Measurements from ENCODE around the gene ABCC1. TPM values are rescaled to one million over a fixed set of nuclear protein-coding genes. Genes with fewer than 3 reads are reported as not detected.
"Not testable (repeated sequence)": the region's sequence is repeated elsewhere in the genome, so short reads cannot be mapped to it uniquely, and the experiment has no call there.

ABCC1 gene
- total RNA-seq, 1 donor from 2014 or later, result 47.9 TPM

DNA sequence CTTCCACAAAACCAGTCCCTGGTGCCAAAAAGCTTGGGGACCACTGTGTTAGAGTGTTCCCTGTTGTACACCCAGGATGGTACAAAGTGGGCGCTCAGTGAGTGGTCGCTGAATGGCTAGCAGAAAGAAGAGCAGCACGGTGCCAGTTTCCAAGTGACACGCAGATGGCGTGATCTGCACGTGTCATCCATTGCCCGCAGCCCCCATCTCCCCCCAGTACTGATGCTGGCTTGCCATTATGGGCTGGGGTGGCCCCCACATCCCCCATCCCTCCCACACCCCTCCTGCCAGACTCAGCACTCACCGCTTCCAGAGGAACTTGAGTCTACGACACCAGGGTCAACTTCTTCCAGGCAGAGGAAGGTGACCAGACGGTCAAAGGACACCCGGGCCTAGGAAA, 237.4 kb downstream of the ABCC1 start:
- no peak for DNase-seq (ENCODE audit: low spot score)
- Mint-ChIP-seq H3K9me3 (ENCODE audit: low read depth) (no peaks in the 10 kb centered on the region), H3K4me3 (ENCODE audit: unreplicated experiment) (no peak overlapping the region), H3K4me1 (ENCODE audit: low read depth) (no peaks in the 10 kb centered on the region), H3K27me3 (ENCODE audit: low read depth) (peaks cover 3% of the 10 kb centered on the region), H3K27ac (ENCODE audit: unreplicated experiment) (no peak overlapping the region), H3K36me3 (ENCODE audit: low read depth) (no peaks in the 10 kb centered on the region)
- TF ChIP-seq, protein P1, sequence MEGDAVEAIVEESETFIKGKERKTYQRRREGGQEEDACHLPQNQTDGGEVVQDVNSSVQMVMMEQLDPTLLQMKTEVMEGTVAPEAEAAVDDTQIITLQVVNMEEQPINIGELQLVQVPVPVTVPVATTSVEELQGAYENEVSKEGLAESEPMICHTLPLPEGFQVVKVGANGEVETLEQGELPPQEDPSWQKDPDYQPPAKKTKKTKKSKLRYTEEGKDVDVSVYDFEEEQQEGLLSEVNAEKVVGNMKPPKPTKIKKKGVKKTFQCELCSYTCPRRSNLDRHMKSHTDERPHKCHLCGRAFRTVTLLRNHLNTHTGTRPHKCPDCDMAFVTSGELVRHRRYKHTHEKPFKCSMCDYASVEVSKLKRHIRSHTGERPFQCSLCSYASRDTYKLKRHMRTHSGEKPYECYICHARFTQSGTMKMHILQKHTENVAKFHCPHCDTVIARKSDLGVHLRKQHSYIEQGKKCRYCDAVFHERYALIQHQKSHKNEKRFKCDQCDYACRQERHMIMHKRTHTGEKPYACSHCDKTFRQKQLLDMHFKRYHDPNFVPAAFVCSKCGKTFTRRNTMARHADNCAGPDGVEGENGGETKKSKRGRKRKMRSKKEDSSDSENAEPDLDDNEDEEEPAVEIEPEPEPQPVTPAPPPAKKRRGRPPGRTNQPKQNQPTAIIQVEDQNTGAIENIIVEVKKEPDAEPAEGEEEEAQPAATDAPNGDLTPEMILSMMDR (IDR thresholded peaks at IDR 0.05), result no peak

DNA sequence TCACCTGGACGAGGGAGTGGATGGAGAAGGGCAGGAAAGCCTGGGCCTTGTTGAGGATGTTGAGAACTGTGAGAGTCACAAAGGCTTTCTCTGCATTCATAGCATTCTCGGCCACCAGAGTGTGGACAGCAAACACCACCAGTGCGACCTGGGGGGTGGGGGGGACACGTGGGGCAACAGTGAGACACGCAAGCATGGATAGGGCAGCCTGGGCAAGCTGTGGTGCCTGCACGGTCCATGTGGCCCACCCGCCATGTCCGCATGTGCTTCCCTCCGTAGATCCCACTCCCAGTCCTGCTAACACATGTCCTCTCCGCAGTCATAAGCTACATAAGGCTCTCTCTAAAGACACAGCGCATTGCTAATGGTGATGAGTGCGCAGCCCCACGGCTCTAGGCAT, 239.4 kb downstream of the ABCC1 start:
- Mint-ChIP-seq H3K27ac (ENCODE audit: unreplicated experiment) (no peak overlapping the region), H3K4me1 (ENCODE audit: low read depth) (no peaks in the 10 kb centered on the region), H3K9me3 (ENCODE audit: low read depth) (no peaks in the 10 kb centered on the region), H3K27me3 (ENCODE audit: low read depth) (peaks cover 2% of the 10 kb centered on the region), H3K4me3 (ENCODE audit: unreplicated experiment) (no peak overlapping the region), H3K36me3 (ENCODE audit: low read depth) (no peaks in the 10 kb centered on the region)
- TF ChIP-seq, protein P1 (IDR thresholded peaks at IDR 0.05), result no peak
- DNase-seq (ENCODE audit: low spot score), result no peak

DNA sequence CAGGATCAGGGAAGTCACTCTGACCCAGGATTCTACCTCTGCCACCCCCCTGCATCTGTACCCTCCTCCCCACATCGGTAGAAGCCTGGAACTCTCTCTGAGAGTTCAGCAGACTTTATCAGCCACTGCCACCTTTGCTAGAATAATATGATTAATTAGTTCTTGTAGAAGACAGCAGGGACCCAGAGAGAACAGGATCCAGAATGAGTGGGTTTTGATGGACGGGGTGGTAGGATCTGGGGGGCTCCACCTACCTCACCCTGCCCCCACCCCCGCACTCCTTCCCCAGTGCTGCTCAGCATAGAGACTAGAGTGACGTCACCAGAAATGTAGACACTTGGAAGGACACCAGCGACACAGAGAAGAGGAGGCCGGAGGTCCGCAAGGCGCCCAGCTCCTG, 240.4 kb downstream of the ABCC1 start:
- DNase-seq (ENCODE audit: low spot score), result no peak
- Mint-ChIP-seq H3K9me3 (ENCODE audit: low read depth) (no peaks in the 10 kb centered on the region), H3K27ac (ENCODE audit: unreplicated experiment) (no peak overlapping the region), H3K4me3 (ENCODE audit: unreplicated experiment) (no peak overlapping the region), H3K36me3 (ENCODE audit: low read depth) (no peaks in the 10 kb centered on the region), H3K4me1 (ENCODE audit: low read depth) (peaks cover under 1% of the 10 kb centered on the region), H3K27me3 (ENCODE audit: low read depth) (no peaks in the 10 kb centered on the region)
- TF ChIP-seq, protein P1 (IDR thresholded peaks at IDR 0.05), result no peak

DNA sequence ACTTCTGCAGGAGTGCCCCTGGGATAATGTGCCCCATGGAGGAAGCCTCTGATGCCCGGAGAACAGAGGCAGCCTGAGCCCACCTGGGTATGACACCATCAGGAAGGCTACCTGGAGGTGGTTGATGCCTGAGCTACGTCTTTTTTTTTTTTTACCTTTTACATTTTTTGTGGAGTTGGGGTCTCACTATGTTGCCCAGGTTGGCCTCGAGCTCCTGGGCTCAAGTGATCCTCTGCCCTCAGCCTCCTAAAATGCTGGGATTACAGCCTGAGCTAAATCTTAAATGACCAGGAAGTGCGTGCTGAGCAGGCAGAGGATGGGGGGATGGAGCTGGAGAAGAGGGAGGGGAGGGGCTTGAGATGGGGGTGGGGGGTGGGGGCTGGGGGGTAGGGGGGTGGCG, 241.1 kb downstream of the ABCC1 start:
- no peaks in the 10 kb centered on the region for H3K27me3 Mint-ChIP-seq (ENCODE audit: low read depth)

DNA sequence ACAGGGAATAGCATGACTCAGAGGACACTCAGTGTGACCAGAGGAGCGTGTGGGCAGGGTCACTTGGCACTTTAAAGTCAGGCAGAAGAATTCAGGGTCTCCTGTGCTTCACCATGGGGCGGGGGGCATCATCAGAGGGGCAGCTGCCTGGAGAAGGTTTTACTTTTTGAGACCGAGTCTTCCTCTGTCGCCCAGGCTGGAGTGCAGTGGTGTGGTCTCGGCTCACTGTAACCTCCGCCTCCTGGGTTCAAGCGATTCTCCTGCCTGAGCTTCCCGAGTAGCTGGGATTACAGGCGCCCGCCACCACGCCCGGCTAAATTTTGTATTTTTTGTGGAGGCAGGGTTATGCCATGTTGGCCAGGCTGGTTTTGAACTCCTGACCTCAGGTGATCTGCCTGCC, 241.6 kb downstream of the ABCC1 start:
- DNase-seq (ENCODE audit: low spot score); H3K27me3 Mint-ChIP-seq (ENCODE audit: low read depth); H3K4me1 Mint-ChIP-seq (ENCODE audit: low read depth); H3K27ac Mint-ChIP-seq (ENCODE audit: unreplicated experiment); H3K36me3 Mint-ChIP-seq (ENCODE audit: low read depth); H3K4me3 Mint-ChIP-seq (ENCODE audit: unreplicated experiment); H3K9me3 Mint-ChIP-seq (ENCODE audit: low read depth): not testable (repeated sequence)

More for the DNA sequence above, 241.1 kb downstream of the ABCC1 start:
- Mint-ChIP-seq H3K9me3 (ENCODE audit: low read depth) (no peaks in the 10 kb centered on the region), H3K36me3 (ENCODE audit: low read depth) (no peaks in the 10 kb centered on the region), H3K4me1 (ENCODE audit: low read depth) (peaks cover 3% of the 10 kb centered on the region), H3K27ac (ENCODE audit: unreplicated experiment) (no peak overlapping the region), H3K4me3 (ENCODE audit: unreplicated experiment) (no peak overlapping the region)
- DNase-seq (ENCODE audit: low spot score), result no peak
- TF ChIP-seq, protein P1 (IDR thresholded peaks at IDR 0.05), result no peak

DNA sequence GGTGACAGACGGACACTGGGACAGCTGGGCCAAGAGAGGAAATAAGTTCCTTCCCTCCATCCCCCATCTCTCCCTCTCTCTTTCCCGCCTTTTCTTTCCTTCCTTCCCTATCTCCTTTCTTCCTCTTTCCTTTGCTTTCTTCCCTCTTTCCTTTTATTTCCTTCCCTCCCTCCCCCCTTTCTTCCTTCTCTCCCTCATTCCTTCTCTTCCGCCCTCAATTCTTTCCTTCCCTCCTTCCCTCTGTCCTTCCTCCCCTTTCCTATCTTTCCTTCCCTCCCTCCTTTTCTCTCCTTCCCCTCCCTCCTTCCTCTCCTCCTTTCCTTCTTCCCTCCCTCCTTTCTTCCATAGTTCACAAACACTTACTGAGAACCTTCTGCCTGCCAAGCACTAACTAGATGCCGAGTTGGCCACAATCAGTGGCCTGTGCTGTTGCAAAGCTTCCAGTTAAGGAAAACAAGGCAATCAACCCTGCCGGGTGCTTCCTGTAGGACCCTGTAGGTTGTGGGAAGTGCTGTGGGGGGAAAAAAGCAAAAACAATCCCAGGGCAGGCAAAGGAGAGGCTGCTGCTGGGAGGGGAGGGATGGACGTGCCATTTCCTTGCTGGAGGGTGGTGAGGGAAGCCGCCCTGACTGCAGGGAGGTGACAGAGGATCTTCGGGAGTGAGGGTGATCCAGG, 242.2 kb downstream of the ABCC1 start:
- TF ChIP-seq, protein P1 (IDR thresholded peaks at IDR 0.05), result no peak
- Mint-ChIP-seq H3K4me3 (ENCODE audit: unreplicated experiment) (no peak overlapping the region), H3K36me3 (ENCODE audit: low read depth) (no peaks in the 10 kb centered on the region), H3K27ac (ENCODE audit: unreplicated experiment) (no peak overlapping the region), H3K4me1 (ENCODE audit: low read depth) (peaks cover 3% of the 10 kb centered on the region), H3K9me3 (ENCODE audit: low read depth) (no peaks in the 10 kb centered on the region), H3K27me3 (ENCODE audit: low read depth) (no peaks in the 10 kb centered on the region)
- DNase-seq (ENCODE audit: low spot score), result no peak

All from chondrocyte (in vitro differentiated cells).